Measurements from ENCODE around the gene TOR1AIP2.
A peak's percentile ranks its signal among the peaks of the same experiment; 100 is the strongest.

The TOR1AIP2 gene

GRCh38 chr1:179794669-179795068 lies 82.9 kb downstream of the TOR1AIP2 start:
- Histone ChIP-seq H3K9ac (ENCODE audit: low read length) (no peak overlapping the region), H3K4ac (ENCODE audit: low read depth in 1 of 2, low read length in 2 of 2) (no peak overlapping the region), H3K36me3 (ENCODE audit: control insufficient read depth in 1 of 2, insufficient read depth in 2 of 2, low read depth in 1 of 2, low read length in 2 of 2) (no peaks in the 10 kb centered on the region), H3K4me3 (ENCODE audit: insufficient read depth in 1 of 2, low read depth in 1 of 2, low read length in 2 of 2) (no peak overlapping the region), H2BK15ac (ENCODE audit: low read depth, poor library complexity, severe bottlenecking) (no peak overlapping the region), H2BK12ac (ENCODE audit: low read length in 2 of 2) (no peak overlapping the region), H4K8ac (ENCODE audit: low read length) (no peak overlapping the region), H4K91ac (ENCODE audit: low read length) (no peak overlapping the region), H3K9me3 (ENCODE audit: control insufficient read depth, low read length) (no peaks in the 10 kb centered on the region), H3K4me1 (ENCODE audit: control insufficient read depth, insufficient read depth, low read depth, low read length) (no peaks in the 10 kb centered on the region), H2AFZ (ENCODE audit: low read depth, low read length) (no peak overlapping the region), H3K18ac (ENCODE audit: low read depth in 1 of 2, low read length in 2 of 2) (no peak overlapping the region), H2BK5ac (ENCODE audit: low read depth, low read length, poor library complexity, severe bottlenecking) (no peak overlapping the region), H3K27me3 (ENCODE audit: control insufficient read depth in 1 of 2, insufficient read depth in 1 of 2, low read length in 2 of 2) (peaks cover 37 to 46% of the 10 kb centered on the region in 2 experiments), H2AK5ac (ENCODE audit: low read length, severe bottlenecking) (no peak overlapping the region), H3K23ac (ENCODE audit: low read length in 2 of 2) (no peak overlapping the region), H2BK120ac (ENCODE audit: low read depth, low read length) (no peak overlapping the region), H3K14ac (ENCODE audit: low read length in 2 of 2) (no peak overlapping the region), H3K79me1 (replicated peaks; ENCODE audit: low read length, poor library complexity, severe bottlenecking) (no peaks in the 10 kb centered on the region), H3K4me2 (ENCODE audit: low read length, poor library complexity, severe bottlenecking) (no peak overlapping the region), H3K27ac (ENCODE audit: low read length, poor library complexity, severe bottlenecking) (no peak overlapping the region)
- no peak for DNase-seq
- WGBS = 88% methylated on average over 1 of the region's 4 CpGs

- no peaks in the 10 kb centered on the region for H3K36me3 ChIP-seq (ENCODE audit: control insufficient read depth in 1 of 2, insufficient read depth in 2 of 2, low read depth in 1 of 2, low read length in 2 of 2)
- no peak for DNase-seq
- no peak overlapping the region for H3K4me2 ChIP-seq (ENCODE audit: low read length, poor library complexity, severe bottlenecking)
- H3K4ac ChIP-seq (ENCODE audit: low read depth in 1 of 2, low read length in 2 of 2) = no peak overlapping the region
- no peak overlapping the region for H2AK5ac ChIP-seq (ENCODE audit: low read length, severe bottlenecking)
- no peak overlapping the region for H3K18ac ChIP-seq (ENCODE audit: low read depth in 1 of 2, low read length in 2 of 2)
- H2BK5ac ChIP-seq (ENCODE audit: low read depth, low read length, poor library complexity, severe bottlenecking) = no peak overlapping the region
- no peak overlapping the region for H2BK12ac ChIP-seq (ENCODE audit: low read length in 2 of 2)
- no peak overlapping the region for H4K91ac ChIP-seq (ENCODE audit: low read length)
- no peak overlapping the region for H2AFZ ChIP-seq (ENCODE audit: low read depth, low read length)
- no peak overlapping the region for H3K23ac ChIP-seq (ENCODE audit: low read length in 2 of 2)
- no peak overlapping the region for H2BK15ac ChIP-seq (ENCODE audit: low read depth, poor library complexity, severe bottlenecking)
- H3K79me1 ChIP-seq (replicated peaks; ENCODE audit: low read length, poor library complexity, severe bottlenecking) = no peaks in the 10 kb centered on the region
- no peak overlapping the region for H2BK120ac ChIP-seq (ENCODE audit: low read depth, low read length)
- WGBS = 100% methylated on average over 1 of the region's 1 CpG
- no peak overlapping the region for H3K27ac ChIP-seq (ENCODE audit: low read length, poor library complexity, severe bottlenecking)
- no peak overlapping the region for H3K4me3 ChIP-seq (ENCODE audit: insufficient read depth in 1 of 2, low read depth in 1 of 2, low read length in 2 of 2)
- H3K9ac ChIP-seq (ENCODE audit: low read length) = no peak overlapping the region
- H4K8ac ChIP-seq (ENCODE audit: low read length) = no peak overlapping the region
- H3K14ac ChIP-seq (ENCODE audit: low read length in 2 of 2) = no peak overlapping the region
- H3K27me3 ChIP-seq (ENCODE audit: control insufficient read depth in 1 of 2, insufficient read depth in 1 of 2, low read length in 2 of 2) = peaks cover 36 to 44% of the 10 kb centered on the region in 2 experiments
- no peaks in the 10 kb centered on the region for H3K4me1 ChIP-seq (ENCODE audit: control insufficient read depth, insufficient read depth, low read depth, low read length)
- no peaks in the 10 kb centered on the region for H3K9me3 ChIP-seq (ENCODE audit: control insufficient read depth, low read length)
These were observed 83.5 kb downstream of the TOR1AIP2 start for GRCh38 chr1:179794146-179794545.

DNA sequence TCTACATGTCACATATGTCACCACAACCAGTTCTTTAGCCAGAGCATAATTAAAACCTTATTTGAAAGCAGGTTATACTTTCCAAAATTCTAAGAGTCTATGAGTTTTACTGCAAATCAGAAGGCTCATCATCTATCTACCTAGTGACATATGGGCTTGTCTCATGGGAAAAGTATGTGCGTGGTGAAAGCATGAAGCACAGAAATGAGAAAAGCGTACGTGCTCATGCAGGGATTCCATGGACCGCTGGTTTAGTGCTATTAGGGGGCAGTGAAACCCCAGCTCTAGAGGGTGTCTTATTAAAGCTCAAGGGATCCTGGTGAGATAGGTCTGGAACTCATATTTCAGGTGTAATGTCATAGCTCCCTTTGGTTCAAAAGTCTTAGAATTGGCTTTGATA lies 84.3 kb downstream of the TOR1AIP2 start:
- Histone ChIP-seq H4K91ac (ENCODE audit: low read length) (peak overlapping the region; percentile 50), H3K36me3 (ENCODE audit: control insufficient read depth in 1 of 2, insufficient read depth in 2 of 2, low read depth in 1 of 2, low read length in 2 of 2) (no peaks in the 10 kb centered on the region), H3K27ac (ENCODE audit: low read length, poor library complexity, severe bottlenecking) (no peak overlapping the region), H3K18ac (ENCODE audit: low read depth in 1 of 2, low read length in 2 of 2) (no peak overlapping the region), H2AFZ (ENCODE audit: low read depth, low read length) (no peak overlapping the region), H3K79me1 (replicated peaks; ENCODE audit: low read length, poor library complexity, severe bottlenecking) (no peaks in the 10 kb centered on the region), H3K9me3 (ENCODE audit: control insufficient read depth, low read length) (no peaks in the 10 kb centered on the region), H3K14ac (ENCODE audit: low read length in 2 of 2) (no peak overlapping the region), H3K4ac (ENCODE audit: low read depth in 1 of 2, low read length in 2 of 2) (no peak overlapping the region), H4K8ac (ENCODE audit: low read length) (no peak overlapping the region), H2AK5ac (ENCODE audit: low read length, severe bottlenecking) (no peak overlapping the region), H2BK12ac (ENCODE audit: low read length in 2 of 2) (no peak overlapping the region), H3K4me1 (ENCODE audit: control insufficient read depth, insufficient read depth, low read depth, low read length) (no peaks in the 10 kb centered on the region), H3K4me2 (ENCODE audit: low read length, poor library complexity, severe bottlenecking) (no peak overlapping the region), H3K27me3 (ENCODE audit: control insufficient read depth in 1 of 2, insufficient read depth in 1 of 2, low read length in 2 of 2) (peaks cover 36 to 42% of the 10 kb centered on the region in 2 experiments), H3K4me3 (ENCODE audit: insufficient read depth in 1 of 2, low read depth in 1 of 2, low read length in 2 of 2) (no peak overlapping the region), H2BK5ac (ENCODE audit: low read depth, low read length, poor library complexity, severe bottlenecking) (no peak overlapping the region), H3K9ac (ENCODE audit: low read length) (no peak overlapping the region), H3K23ac (ENCODE audit: low read length in 2 of 2) (no peak overlapping the region), H2BK120ac (ENCODE audit: low read depth, low read length) (no peak overlapping the region), H2BK15ac (ENCODE audit: low read depth, poor library complexity, severe bottlenecking) (no peak overlapping the region)
- no peak for DNase-seq
- WGBS = 83% methylated on average over 4 of the region's 4 CpGs

Data from mesenchymal stem cell (in vitro differentiated cells and primary cell).